Measurements from ENCODE around the gene ATP6V0C.
A peak's percentile ranks its signal among the peaks of the same experiment; 100 is the strongest.

ATP6V0C gene

GRCh38 chr16:2512735-2513404, 882 bp upstream of the ATP6V0C start:
- POLR2A ChIA-PET (ENCODE audit: low non-redundant PET), result no interaction called here
- CTCF ChIA-PET, result interaction anchor here (3.3 kb wide), 1 partner anchor 11 kb away, joined by 14 read pairs; no protein-coding TSS in a partner anchor
- peak overlapping the region; percentile 95 for H3K27ac ChIP-seq
- DNase-seq (ENCODE audit: low spot score), result no peak
- TF ChIP-seq CTCF (conservative IDR thresholded peaks at IDR 0.05; ENCODE audit: low read depth), result no peak

GRCh38 chr16:2514333-2515179, 804 bp downstream of the ATP6V0C start:
- no peak for TF ChIP-seq CTCF (conservative IDR thresholded peaks at IDR 0.05; ENCODE audit: low read depth)
- H3K27ac ChIP-seq, result peak overlapping the region; percentile 95
- POLR2A ChIA-PET (ENCODE audit: low non-redundant PET), result no interaction called here
- DNase-seq (ENCODE audit: low spot score), result no peak
- CTCF ChIA-PET, result interaction anchor here (0.6 to 3.3 kb wide), 2 partner anchors 13 to 50 kb away, joined by 5 to 14 read pairs; no protein-coding TSS in a partner anchor

- ChIA-PET CTCF (interaction anchor here (0.6 to 1.3 kb wide), 4 partner anchors 15 to 525 kb away, joined by 3 to 5 read pairs (median 4); no protein-coding TSS in a partner anchor), POLR2A (ENCODE audit: low non-redundant PET) (no interaction called here)
- H3K27ac ChIP-seq, result peak overlapping the region; percentile 95
Measured at GRCh38 chr16:2515180-2515851, 1.6 kb downstream of the ATP6V0C start.

GRCh38 chr16:2516391-2517240, 2.9 kb downstream of the ATP6V0C start:
- POLR2A ChIA-PET (ENCODE audit: low non-redundant PET), result no interaction called here

More at GRCh38 chr16:2515180-2515851, 1.6 kb downstream of the ATP6V0C start:
- no peak for TF ChIP-seq CTCF (conservative IDR thresholded peaks at IDR 0.05; ENCODE audit: low read depth)
- no peak for DNase-seq (ENCODE audit: low spot score)

GRCh38 chr16:2517954-2518605, 4.3 kb downstream of the ATP6V0C start:
- peak overlapping the region; percentile 95 for H3K27ac ChIP-seq
- ChIA-PET CTCF (interaction anchor here (0.6 to 0.8 kb wide), 4 partner anchors 14 to 324 kb away, joined by 3 to 4 read pairs (median 4); no protein-coding TSS in a partner anchor), POLR2A (ENCODE audit: low non-redundant PET) (no interaction called here)
- no peak for TF ChIP-seq CTCF (conservative IDR thresholded peaks at IDR 0.05; ENCODE audit: low read depth)
- DNase-seq (ENCODE audit: low spot score), result no peak

More at GRCh38 chr16:2516391-2517240, 2.9 kb downstream of the ATP6V0C start:
- no peak for TF ChIP-seq CTCF (conservative IDR thresholded peaks at IDR 0.05; ENCODE audit: low read depth)
- CTCF ChIA-PET, result interaction anchor here (0.6 to 1.3 kb wide), 4 partner anchors 16 to 526 kb away, joined by 3 to 7 read pairs (median 4); no protein-coding TSS in a partner anchor
- DNase-seq (ENCODE audit: low spot score), result no peak
- peak overlapping the region; percentile 95 for H3K27ac ChIP-seq
